Endothelial cell of umbilical vein (primary cell): ENCODE results near the gene PMEL. TPM values are rescaled to one million over a fixed set of nuclear protein-coding genes. Genes with fewer than 3 reads are reported as not detected.
A peak's percentile ranks its signal among the peaks of the same experiment; 100 is the strongest.

Experiments
- BruUV-seq: library from RNA; stranded (reverse); fragments of 400-500 nt; replicated peaks from 2 replicates; lab custom pipeline; 2021; lab: Mats Ljungman, UMichigan
- CTCF ChIA-PET: fragments of 300-600, 350-600 bp; sonication (Branson Sonifier 250); formaldehyde crosslinking; loops from one replicate; lab custom pipeline; 2021; ENCODE audit warnings: antibody characterized with exemption, inconsistent platforms; lab: Charles Lee
- POLR2A ChIA-PET: fragments of 300-600, 350-600 bp; sonication (Branson Sonifier 250); formaldehyde crosslinking; loops from one replicate; lab custom pipeline; 2021; ENCODE audit warnings: antibody characterized with exemption, inconsistent platforms; lab: Charles Lee
- DNase-seq: peaks from one replicate; pipeline ENCODE4 v3.0.0-alpha.2; 2011; ENCODE audit warnings: low read depth, low spot score
- FAIRE-seq: peaks from 2 replicates; lab custom pipeline; 2011; peaks lifted over from hg19 to GRCh38; lab: Jason Lieb, UNC
- H2AFZ ChIP-seq: 2 replicates; pipeline ENCODE4 v1.6.0; 2012; ENCODE audit warnings: low read depth, low read length, control low read depth, inconsistent platforms
- H3K27ac ChIP-seq: 2 replicates; pipeline ENCODE4 v1.5.1; 2011; ENCODE audit warnings: low read depth, mild to moderate bottlenecking, control low read depth, low read length, moderate library complexity; ENCODE audit not compliant: insufficient read depth
- H3K27me3 ChIP-seq, 2 experiments: 2 replicates each; pipeline versions ENCODE4 v1.6.0 to v1.6.1; 2011; ENCODE audit warnings: low read length in 2 of 2, mixed read lengths in 1 of 2; ENCODE audit not compliant: control insufficient read depth in 2 of 2, insufficient read depth in 2 of 2
- H3K36me3 ChIP-seq, 2 experiments: 2 replicates in 1 of 2; 3 replicates in 1 of 2; pipeline ENCODE4 v1.5.1; 2011; ENCODE audit warnings: low read length in 2 of 2, mild to moderate bottlenecking in 1 of 2, moderate library complexity in 1 of 2; ENCODE audit not compliant: control insufficient read depth in 2 of 2, insufficient read depth in 2 of 2; ENCODE audit errors: extremely low read depth in 1 of 2
- H3K4me1 ChIP-seq: 3 replicates; pipeline ENCODE4 v1.5.1; 2011; ENCODE audit warnings: mild to moderate bottlenecking, low read length; ENCODE audit not compliant: control insufficient read depth, insufficient read depth; ENCODE audit errors: extremely low read depth
- H3K4me2 ChIP-seq: 2 replicates; pipeline ENCODE4 v1.6.1; 2011; ENCODE audit warnings: low read length, control low read depth, mixed read lengths; ENCODE audit not compliant: insufficient read depth
- H3K4me3 ChIP-seq, 3 experiments: fragments of 200-600 bp in 1 of 3; sonication (generic), shearing (Covaris generic) in 1 of 3; replicated peaks in 1 of 3; 2 replicates each; pipeline ENCODE4 v1.5.1; 2011 to 2016; ENCODE audit warnings: control low read depth in 3 of 3, low read length in 3 of 3, mild to moderate bottlenecking in 2 of 3, inconsistent platforms in 1 of 3, low read depth in 1 of 3, moderate library complexity in 1 of 3; ENCODE audit not compliant: insufficient read depth in 1 of 3
- H3K79me2 ChIP-seq: 2 replicates; pipeline ENCODE4 v1.6.0; 2012; ENCODE audit warnings: low read length, inconsistent platforms; ENCODE audit not compliant: control insufficient read depth, insufficient read depth
- H3K9ac ChIP-seq: replicated peaks from 2 replicates; pipeline ENCODE3; 2011; ENCODE audit warnings: low read length, control low read depth; ENCODE audit not compliant: insufficient read depth; ENCODE audit errors: extremely low read depth
- H3K9me1 ChIP-seq: replicated peaks from 3 replicates; pipeline ENCODE4 v1.6.0; 2011; ENCODE audit warnings: mild to moderate bottlenecking, low read length; ENCODE audit not compliant: control insufficient read depth, insufficient read depth; ENCODE audit errors: extremely low read depth
- H3K9me3 ChIP-seq: replicated peaks from 2 replicates; pipeline ENCODE4 v1.5.1; 2012; ENCODE audit warnings: low read length, inconsistent platforms; ENCODE audit not compliant: control insufficient read depth, insufficient read depth
- H4K20me1 ChIP-seq: replicated peaks from 2 replicates; pipeline ENCODE3; 2011; ENCODE audit warnings: mild to moderate bottlenecking, low read length; ENCODE audit not compliant: control insufficient read depth, insufficient read depth; ENCODE audit errors: extremely low read depth
- EZH2 ChIP-seq: IDR thresholded peaks from 2 replicates; pipeline ENCODE4 v1.6.1; 2012; ENCODE audit warnings: borderline replicate concordance, low read depth, mild to moderate bottlenecking, moderate library complexity, low read length, inconsistent platforms; ENCODE audit not compliant: severe bottlenecking
- JUN ChIP-seq: IDR thresholded peaks from 2 replicates; pipeline ENCODE4 v1.6.1; 2011; ENCODE audit warnings: borderline replicate concordance, low read depth; ENCODE audit not compliant: insufficient read length, insufficient read depth
- MYC ChIP-seq: IDR thresholded peaks from one replicate; pipeline ENCODE4 v1.6.1; 2011; ENCODE audit warnings: mild to moderate bottlenecking, low read depth, low read length
- POLR2A ChIP-seq: IDR thresholded peaks from 2 replicates; pipeline ENCODE4 v1.6.1; 2012; ENCODE audit warnings: low read depth, mild to moderate bottlenecking, control low read depth, low read length
- dilution Hi-C: fragments of 300-500 bp; cut with MboI; formaldehyde crosslinking; loops from one replicate; pipeline ENCODE4 v1.15.0; 2019; ENCODE audit warnings: low sequenced_read_pairs; ENCODE audit not compliant: extremely low pct_ligation_motif_present
- intact Hi-C: fragments of 100-400 bp; cut with micrococcal nuclease; formaldehyde crosslinking; loops from one replicate; pipeline ENCODE4 v1.10.0; 2022
- polyA plus RNA-seq, 4 experiments: library from polyadenylated mRNA; depleted of rRNA in 3 of 4; stranded (reverse) in 3 of 4; unstranded in 1 of 4; fragments of >200 nt; gene quantifications; 2 replicates each; pipeline versions ENCODE4 v1.2.1 to v1.2.3, GENCODE V29; 2011 to 2012; ENCODE audit warnings: missing spikeins in 1 of 4
- total RNA-seq: library from RNA; stranded (reverse); gene quantifications from 2 replicates; pipeline ENCODE4 v1.2.3, GENCODE V29; 2021
- TF ChIP-seq, protein P1 (sequence below), 2 donors: IDR thresholded peaks; 1 replicate in 1 of 2; 2 replicates in 1 of 2; pipeline ENCODE4 v1.5.1; 2011; ENCODE audit warnings: low read length in 2 of 2, mild to moderate bottlenecking in 2 of 2, moderate library complexity in 2 of 2, control low read depth in 1 of 2, inconsistent platforms in 1 of 2, low read depth in 1 of 2; ENCODE audit not compliant: insufficient read depth in 1 of 2; ENCODE audit errors: extremely low read depth in 1 of 2

PMEL gene
- total and polyA plus RNA-seq, 2 donors (not counting 3 experiments of a cell fraction or from before 2014, with no cell fraction given): 0.51 to 0.99 TPM

DNA sequence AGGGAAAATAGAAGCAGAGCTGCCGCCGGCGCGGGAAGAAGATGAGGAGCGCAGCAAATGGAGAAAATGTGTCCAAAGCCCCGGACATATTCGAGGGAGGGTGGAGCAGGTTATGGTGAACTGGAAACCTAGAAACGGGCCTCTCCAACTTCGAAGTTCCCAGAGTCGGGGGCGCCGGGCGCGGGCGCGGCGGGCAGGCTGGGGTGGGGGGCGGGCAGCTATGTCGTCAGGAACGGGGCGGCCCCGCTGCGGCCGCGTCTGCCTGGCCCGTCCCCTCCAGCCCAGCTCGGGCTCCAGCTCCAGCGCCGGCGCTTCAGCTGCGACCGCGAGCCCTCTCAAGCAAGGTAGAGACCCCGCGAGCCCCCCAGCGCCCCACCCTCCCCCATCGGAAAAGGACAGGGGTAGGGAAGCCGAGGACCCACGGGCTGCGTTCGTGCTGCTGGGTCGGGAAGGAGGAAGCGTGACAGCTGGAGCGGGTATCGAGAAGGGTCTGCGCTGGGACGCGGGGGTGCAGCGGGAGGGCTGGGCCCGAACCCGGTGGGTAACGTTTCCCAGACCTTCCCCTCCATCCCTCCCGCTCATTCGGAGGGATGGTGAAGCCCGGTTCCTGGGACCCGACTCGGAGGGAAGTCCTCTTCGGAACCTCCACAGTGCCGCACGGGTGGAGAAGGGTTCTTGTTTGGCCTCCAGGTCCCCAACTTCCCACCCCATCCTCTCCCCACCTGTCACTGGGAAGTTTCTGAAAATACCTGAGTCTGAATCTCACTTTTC, 33.9 kb downstream of the PMEL start:
- DNase-seq (peak; percentile 50), FAIRE-seq (peak; percentile 69)
- no peak for TF ChIP-seq EZH2
- no peak for TF ChIP-seq JUN
- no peak for TF ChIP-seq MYC
- TF ChIP-seq, protein P1, sequence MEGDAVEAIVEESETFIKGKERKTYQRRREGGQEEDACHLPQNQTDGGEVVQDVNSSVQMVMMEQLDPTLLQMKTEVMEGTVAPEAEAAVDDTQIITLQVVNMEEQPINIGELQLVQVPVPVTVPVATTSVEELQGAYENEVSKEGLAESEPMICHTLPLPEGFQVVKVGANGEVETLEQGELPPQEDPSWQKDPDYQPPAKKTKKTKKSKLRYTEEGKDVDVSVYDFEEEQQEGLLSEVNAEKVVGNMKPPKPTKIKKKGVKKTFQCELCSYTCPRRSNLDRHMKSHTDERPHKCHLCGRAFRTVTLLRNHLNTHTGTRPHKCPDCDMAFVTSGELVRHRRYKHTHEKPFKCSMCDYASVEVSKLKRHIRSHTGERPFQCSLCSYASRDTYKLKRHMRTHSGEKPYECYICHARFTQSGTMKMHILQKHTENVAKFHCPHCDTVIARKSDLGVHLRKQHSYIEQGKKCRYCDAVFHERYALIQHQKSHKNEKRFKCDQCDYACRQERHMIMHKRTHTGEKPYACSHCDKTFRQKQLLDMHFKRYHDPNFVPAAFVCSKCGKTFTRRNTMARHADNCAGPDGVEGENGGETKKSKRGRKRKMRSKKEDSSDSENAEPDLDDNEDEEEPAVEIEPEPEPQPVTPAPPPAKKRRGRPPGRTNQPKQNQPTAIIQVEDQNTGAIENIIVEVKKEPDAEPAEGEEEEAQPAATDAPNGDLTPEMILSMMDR (IDR thresholded peaks at IDR 0.05; ENCODE audit: extremely low read depth in 1 of 2, insufficient read depth in 1 of 2, low read depth in 1 of 2, low read length in 2 of 2): no peak
- TF ChIP-seq POLR2A: peak; percentile 64
- dilution Hi-C loops (no loop called here), intact Hi-C loops (loop anchor here (1.0 to 5.0 kb wide), 4 partner anchors 8 to 110 kb away; partner anchors contain the start of gene RPS26)
- POLR2A ChIA-PET: interaction anchor here (1.1 kb wide), 1 partner anchor 115 kb away, joined by 3 read pairs; the partner anchor contains the start of genes ORMDL2 and SARNP
- H4K20me1 ChIP-seq: no peaks in the 10 kb centered on the region
- H3K4me1 ChIP-seq: peaks cover 33% of the 10 kb centered on the region
- H3K9ac ChIP-seq: peak overlapping the region; percentile 62
- H3K4me2 ChIP-seq: peak overlapping the region; percentile 85
- CTCF ChIA-PET: interaction anchor here (0.6 to 2.9 kb wide), 14 partner anchors 8 to 202 kb away, joined by 3 to 37 read pairs (median 5); partner anchors contain the start of genes ORMDL2, RAB5B and SARNP
- no TSS peak for BruUV-seq
- peak overlapping the region; percentile 53 to 93 (median 70) for H3K4me3 ChIP-seq
- peak overlapping the region; percentile 42 for H3K27ac ChIP-seq
- no peaks in the 10 kb centered on the region for H3K9me3 ChIP-seq
- no peaks in the 10 kb centered on the region for H3K36me3 ChIP-seq
- peak overlapping the region; percentile 86 for H2AFZ ChIP-seq
- H3K79me2 ChIP-seq: peaks cover 3% of the 10 kb centered on the region
- H3K27me3 ChIP-seq: no peaks in the 10 kb centered on the region
- H3K9me1 ChIP-seq: no peaks in the 10 kb centered on the region
